Pancreas (tissue), 10 donors: Measurements from ENCODE around the gene DTYMK. TPM values are rescaled to one million over a fixed set of nuclear protein-coding genes. Genes with fewer than 3 reads are reported as not detected.
A peak's percentile ranks its signal among the peaks of the same experiment; 100 is the strongest.

ENCODE experiments used
- ATAC-seq, 4 donors: fragments of 200-7000 bp; cut with Tn5 transposase; one replicate each; pipeline versions ENCODE4 v1.8.0 to v1.9.1; 2020; ENCODE audit warnings: mild to moderate bottlenecking in 4 of 4, moderate library complexity in 4 of 4
- DNase-seq, 6 donors: peaks; one replicate each; pipeline ENCODE4 v3.0.0-alpha.2; 2020
- FAIRE-seq: peaks from 2 replicates; lab custom pipeline; 2012; peaks lifted over from hg19 to GRCh38; lab: Jason Lieb, UNC
- H3K27ac ChIP-seq, 4 donors: fragments of 200-600 bp; sonication (generic); 1 replicate in 3 of 4; 2 replicates in 1 of 4; pipeline versions ENCODE4 v1.5.0 to v1.8.0; 2020
- H3K27me3 ChIP-seq, 4 donors: fragments of 200-600 bp; one replicate each; pipeline ENCODE4 v1.8.0; 2021
- H3K36me3 ChIP-seq, 3 donors: fragments of 200-600 bp; sonication (generic) in 1 of 3; one replicate each; pipeline versions ENCODE4 v1.5.0 to v1.8.0; 2020 to 2021
- H3K4me1 ChIP-seq, 3 donors: fragments of 200-600 bp; one replicate each; pipeline ENCODE4 v1.8.0; 2021
- H3K4me3 ChIP-seq, 4 donors: fragments of 200-600 bp; sonication (generic) in 2 of 4; one replicate each; pipeline versions ENCODE4 v1.5.0 to v1.8.0; 2020 to 2021
- H3K9me3 ChIP-seq, 4 donors: fragments of 200-600 bp; one replicate each; pipeline ENCODE4 v1.8.0; 2021
- CTCF ChIP-seq, 4 donors: fragments of 200-600 bp; sonication (generic) in 3 of 4; IDR thresholded peaks; one replicate each; pipeline versions ENCODE4 v1.5.0 to v1.8.0; 2021; ENCODE audit warnings: antibody characterized with exemption in 4 of 4
- WGBS, 2 donors: extraction: QIAGEN DNeasy Blood & Tissue Kit; methylation state at CpG; one replicate each; pipeline ENCODE4 v1.1.7; 2013; 5-methylcytosine and 5-hydroxymethylcytosine counted together
- intact Hi-C, 3 donors: fragments of 100-400 bp; cut with DNase I; formaldehyde crosslinking; loops; one replicate each; pipeline versions ENCODE4 v1.11.1 to v1.14.2; 2022
- polyA plus RNA-seq, 2 donors: library from polyadenylated mRNA; stranded (reverse); fragments of 200-250 nt; gene quantifications; one replicate each; pipeline ENCODE4 v1.2.3, GENCODE V29; 2013
- total RNA-seq, 6 donors: library from RNA; stranded (reverse); fragmentation: NEBNext Ultra II Directional in 4 of 6; extraction: Animal tissue kit (Norgen Biotek cat#: 25700) in 4 of 6; gene quantifications; one replicate each; pipeline versions ENCODE4 v1.2.1 to v1.2.4, GENCODE V29; 2021 to 2023
- donor health status: healthy with polysubstance abuse.
- donor health status: DM: no; HTN: no; CAD: no; lungs with moderate emphysema.
- donor health status: DM: no; HTN: no; CAD: no.
- donor health status: control.
- donor health status: control.
- donor health status: Bipolar disorder and iron deficiency.
- donor health status: DM: yes; HTN: yes; CAD: no.
- donor health status: DM: no; HTN: no; CAD: no.
- donor health status: DM: no; HTN: no; CAD: no.
- donor health status: DM: yes; HTN: yes; CAD: no.

DTYMK gene
- total and polyA plus RNA-seq, 8 donors = 3.7 to 11.0 (median 8.4) TPM

GRCh38 chr2:241680044-241680443 lies 6.6 kb downstream of the DTYMK start:
- no peak for FAIRE-seq
- H3K4me1 ChIP-seq = no peaks in the 10 kb centered on the region
- no peak for TF ChIP-seq CTCF (IDR thresholded peaks at IDR 0.05)

GRCh38 chr2:241678784-241679540 lies 7.7 kb downstream of the DTYMK start:
- ATAC-seq (no peak), DNase-seq (peak in 1 of 6 donors; percentile 44), FAIRE-seq (no peak)
- intact Hi-C loops = no loop called here
- H3K27ac ChIP-seq = no peak overlapping the region
- H3K4me1 ChIP-seq = no peaks in the 10 kb centered on the region
- no peak overlapping the region for H3K4me3 ChIP-seq
- no peaks in the 10 kb centered on the region for H3K27me3 ChIP-seq
- WGBS, 2 donors = 90 to 92% methylated on average over 22 of the region's 22 CpGs
- H3K36me3 ChIP-seq = peaks cover 0 to 11% (median 0%) of the 10 kb centered on the region in 3 donors
- no peaks in the 10 kb centered on the region for H3K9me3 ChIP-seq
- TF ChIP-seq CTCF (IDR thresholded peaks at IDR 0.05) = no peak

More at GRCh38 chr2:241680044-241680443, 6.6 kb downstream of the DTYMK start:
- Histone ChIP-seq H3K27ac (no peak overlapping the region), H3K27me3 (no peaks in the 10 kb centered on the region), H3K4me3 (no peak overlapping the region), H3K9me3 (no peaks in the 10 kb centered on the region), H3K36me3 (peaks cover 0 to 11% (median 0%) of the 10 kb centered on the region in 3 donors)
- WGBS, 2 donors = 70 to 71% methylated on average over 12 of the region's 12 CpGs
- ATAC-seq (no peak), DNase-seq (peak in 1 of 6 donors; percentile 21)
- intact Hi-C loops = no loop called here

GRCh38 chr2:241678307-241678706 lies 8.3 kb downstream of the DTYMK start:
- intact Hi-C loops = no loop called here
- no peak overlapping the region for H3K27ac ChIP-seq
- TF ChIP-seq CTCF (IDR thresholded peaks at IDR 0.05) = no peak
- no peaks in the 10 kb centered on the region for H3K27me3 ChIP-seq
- no peak overlapping the region for H3K4me3 ChIP-seq
- H3K9me3 ChIP-seq = no peaks in the 10 kb centered on the region
- H3K4me1 ChIP-seq = no peaks in the 10 kb centered on the region
- peak in 1 of 6 donors; percentile 23 for DNase-seq
- no peak for ATAC-seq
- FAIRE-seq = no peak
- peaks cover 0 to 11% (median 0%) of the 10 kb centered on the region in 3 donors for H3K36me3 ChIP-seq
- WGBS, 2 donors = 91 to 92% methylated on average over 18 of the region's 18 CpGs

GRCh38 chr2:241677392-241677791 lies 9.2 kb downstream of the DTYMK start:
- peak in 1 of 6 donors; percentile 72 for DNase-seq
- peaks cover 0 to 13% (median 0%) of the 10 kb centered on the region in 3 donors for H3K36me3 ChIP-seq

More at GRCh38 chr2:241677392-241677791, 9.2 kb downstream of the DTYMK start:
- Histone ChIP-seq H3K4me3 (no peak overlapping the region), H3K4me1 (no peaks in the 10 kb centered on the region), H3K9me3 (no peaks in the 10 kb centered on the region), H3K27ac (no peak overlapping the region), H3K27me3 (no peaks in the 10 kb centered on the region)
- WGBS, 2 donors = 92 to 94% methylated on average over 24 of the region's 24 CpGs
- no peak for TF ChIP-seq CTCF (IDR thresholded peaks at IDR 0.05)
- intact Hi-C loops = no loop called here
- FAIRE-seq = no peak
- ATAC-seq = no peak
